ENCODE measurements around the gene IL10RB. TPM values are rescaled to one million over a fixed set of nuclear protein-coding genes. Genes with fewer than 3 reads are reported as not detected.

IL10RB gene
- total and polyA plus RNA-seq, 2 of the 4 experiments (the other 2 are of a cell fraction), result 20.1 to 45.2 TPM

DNA sequence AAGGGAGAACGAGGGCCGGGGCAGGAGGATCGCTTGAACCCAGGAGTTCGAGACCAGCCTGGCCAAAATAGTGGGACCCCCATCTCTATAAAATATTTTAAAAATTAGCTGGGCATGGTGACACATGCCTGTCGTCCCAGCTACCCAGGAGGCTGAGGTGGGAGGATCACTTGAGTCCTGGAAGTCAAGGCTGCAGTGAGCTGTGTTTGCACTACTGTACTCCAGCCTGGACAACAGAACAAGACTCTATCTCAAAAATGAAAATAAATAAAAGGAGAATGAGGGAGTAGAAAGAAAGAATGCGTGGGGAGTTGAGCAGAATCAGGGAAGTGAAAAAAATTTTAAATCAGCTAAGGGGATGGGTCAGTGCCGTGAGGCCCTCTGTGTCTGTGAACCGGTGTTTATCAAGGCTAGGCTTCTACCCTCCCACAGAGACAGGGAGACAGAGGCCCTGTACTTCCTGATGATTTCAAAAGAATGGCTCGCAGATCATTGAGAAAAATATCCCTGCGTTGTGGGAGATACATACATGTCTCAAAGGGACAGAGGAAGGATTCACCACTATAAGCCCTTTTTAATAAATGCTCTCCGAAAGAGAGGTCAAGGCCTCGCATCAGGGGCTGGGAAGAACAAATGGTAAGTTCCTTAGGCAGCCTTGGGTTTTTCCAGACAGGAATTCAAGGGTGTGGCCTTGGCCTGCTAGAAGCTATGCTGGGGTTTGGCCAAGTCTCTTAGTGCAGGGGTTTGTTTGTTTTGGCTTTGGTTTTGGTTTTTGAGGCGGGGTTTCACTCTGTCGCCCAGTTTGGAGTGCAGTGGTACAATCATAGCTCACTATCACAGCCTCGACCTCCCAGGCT, 20.7 kb downstream of the IL10RB start:
- ATAC-seq (ENCODE audit: low read depth), result peak; percentile 69
- no peak overlapping the region; the same call in 1 of the 2 replicates for H3K9ac ChIP-seq (ENCODE audit: low read depth, low read length)
- H3K27ac ChIP-seq (ENCODE audit: insufficient read depth, low read length), result 0 out of 2 replicates have a peak overlapping the region, but pooled peaks have one; percentile 5
- H2BK20ac ChIP-seq (ENCODE audit: low read depth, low read length), result peak overlapping the region; percentile 0; the same call in 1 of the 2 replicates
- no peaks in the 10 kb centered on the region; a peak in 1 of 4 replicates for H3K79me1 ChIP-seq (ENCODE audit: low read depth in 1 of 2, low read length in 2 of 2)
- TF ChIP-seq RFX5 (IDR thresholded peaks at IDR 0.05; ENCODE audit: low read depth, low read length) (no peak), BHLHE40 (IDR thresholded peaks at IDR 0.05; ENCODE audit: low read depth, low read length) (no peak), POLR2A (IDR thresholded peaks at IDR 0.05; ENCODE audit: low read depth, low read length) (no peak), RCOR1 (IDR thresholded peaks at IDR 0.05; ENCODE audit: insufficient replicate concordance, low read length) (no peak), CEBPB (IDR thresholded peaks at IDR 0.05; ENCODE audit: low read depth, low read length) (no peak), MXI1 (IDR thresholded peaks at IDR 0.05; ENCODE audit: borderline replicate concordance, low read depth, low read length) (no peak), MAFK (IDR thresholded peaks at IDR 0.05; ENCODE audit: low read depth, low read length) (no peak), NFE2L2 (IDR thresholded peaks at IDR 0.05; ENCODE audit: low read depth, low read length) (no peak), CHD1 (IDR thresholded peaks at IDR 0.05; ENCODE audit: low read depth, low read length) (no peak), FOS (IDR thresholded peaks at IDR 0.05; ENCODE audit: low read depth, low read length) (no peak)
- TF ChIP-seq, protein P1, sequence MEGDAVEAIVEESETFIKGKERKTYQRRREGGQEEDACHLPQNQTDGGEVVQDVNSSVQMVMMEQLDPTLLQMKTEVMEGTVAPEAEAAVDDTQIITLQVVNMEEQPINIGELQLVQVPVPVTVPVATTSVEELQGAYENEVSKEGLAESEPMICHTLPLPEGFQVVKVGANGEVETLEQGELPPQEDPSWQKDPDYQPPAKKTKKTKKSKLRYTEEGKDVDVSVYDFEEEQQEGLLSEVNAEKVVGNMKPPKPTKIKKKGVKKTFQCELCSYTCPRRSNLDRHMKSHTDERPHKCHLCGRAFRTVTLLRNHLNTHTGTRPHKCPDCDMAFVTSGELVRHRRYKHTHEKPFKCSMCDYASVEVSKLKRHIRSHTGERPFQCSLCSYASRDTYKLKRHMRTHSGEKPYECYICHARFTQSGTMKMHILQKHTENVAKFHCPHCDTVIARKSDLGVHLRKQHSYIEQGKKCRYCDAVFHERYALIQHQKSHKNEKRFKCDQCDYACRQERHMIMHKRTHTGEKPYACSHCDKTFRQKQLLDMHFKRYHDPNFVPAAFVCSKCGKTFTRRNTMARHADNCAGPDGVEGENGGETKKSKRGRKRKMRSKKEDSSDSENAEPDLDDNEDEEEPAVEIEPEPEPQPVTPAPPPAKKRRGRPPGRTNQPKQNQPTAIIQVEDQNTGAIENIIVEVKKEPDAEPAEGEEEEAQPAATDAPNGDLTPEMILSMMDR (conservative IDR thresholded peaks at IDR 0.05; ENCODE audit: low read depth, low read length), result no peak
- TF ChIP-seq, protein P2, sequence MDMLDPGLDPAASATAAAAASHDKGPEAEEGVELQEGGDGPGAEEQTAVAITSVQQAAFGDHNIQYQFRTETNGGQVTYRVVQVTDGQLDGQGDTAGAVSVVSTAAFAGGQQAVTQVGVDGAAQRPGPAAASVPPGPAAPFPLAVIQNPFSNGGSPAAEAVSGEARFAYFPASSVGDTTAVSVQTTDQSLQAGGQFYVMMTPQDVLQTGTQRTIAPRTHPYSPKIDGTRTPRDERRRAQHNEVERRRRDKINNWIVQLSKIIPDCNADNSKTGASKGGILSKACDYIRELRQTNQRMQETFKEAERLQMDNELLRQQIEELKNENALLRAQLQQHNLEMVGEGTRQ (IDR thresholded peaks at IDR 0.05; ENCODE audit: low read depth, low read length), result no peak
- TF ChIP-seq, protein P3, sequence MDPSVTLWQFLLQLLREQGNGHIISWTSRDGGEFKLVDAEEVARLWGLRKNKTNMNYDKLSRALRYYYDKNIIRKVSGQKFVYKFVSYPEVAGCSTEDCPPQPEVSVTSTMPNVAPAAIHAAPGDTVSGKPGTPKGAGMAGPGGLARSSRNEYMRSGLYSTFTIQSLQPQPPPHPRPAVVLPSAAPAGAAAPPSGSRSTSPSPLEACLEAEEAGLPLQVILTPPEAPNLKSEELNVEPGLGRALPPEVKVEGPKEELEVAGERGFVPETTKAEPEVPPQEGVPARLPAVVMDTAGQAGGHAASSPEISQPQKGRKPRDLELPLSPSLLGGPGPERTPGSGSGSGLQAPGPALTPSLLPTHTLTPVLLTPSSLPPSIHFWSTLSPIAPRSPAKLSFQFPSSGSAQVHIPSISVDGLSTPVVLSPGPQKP (IDR thresholded peaks at IDR 0.05; ENCODE audit: borderline replicate concordance, low read depth, low read length), result no peak
- peak overlapping the region; percentile 53 for H2AK9ac ChIP-seq (replicated peaks; ENCODE audit: low read depth, low read length, poor library complexity)
- peak overlapping the region; percentile 9 to 54; a peak in 2 of 4 replicates for H4K8ac ChIP-seq (ENCODE audit: low read depth in 2 of 2, low read length in 2 of 2)
- H2BK120ac ChIP-seq (ENCODE audit: low read depth, low read length), result peak overlapping the region; percentile 79
- no peak overlapping the region for H4K5ac ChIP-seq (ENCODE audit: low read depth, low read length)
- H3K56ac ChIP-seq (ENCODE audit: extremely low read depth, insufficient read depth, low read length), result no peak overlapping the region
- H3K4me1 ChIP-seq (ENCODE audit: control insufficient read depth, insufficient read depth, low read length), result peaks cover 7% of the 10 kb centered on the region
- H2AK5ac ChIP-seq (ENCODE audit: low read depth, low read length), result 0 out of 2 replicates have a peak overlapping the region, but pooled peaks have one; percentile 36
- WGBS, 2 experiments (ENCODE audit: extremely low coverage in 2 of 2, insufficient read length in 1 of 2), result 100% methylated on average over 1 of the region's 15 CpGs; no CpG with 5 or more reads in 1 of the 2 experiments
- dilution Hi-C loops (cut with HindIII; ENCODE audit: low sequenced_read_pairs, unreplicated experiment), result no loop called here
- peak overlapping the region; percentile 81 for H2AFZ ChIP-seq (replicated peaks; ENCODE audit: low read length, poor library complexity)
- peak overlapping the region; percentile 8; the same call in 1 of the 2 replicates for H3K4me2 ChIP-seq (ENCODE audit: low read depth, low read length)
- intact Hi-C loops (cut with micrococcal nuclease), result no loop called here
- in situ Hi-C loops (cut with MboI; ENCODE audit: low sequenced_read_pairs), result no loop called here
- POLR2A ChIA-PET (ENCODE audit: unreplicated experiment), result interaction anchor here (0.5 to 0.6 kb wide), 2 partner anchors 21 to 25 kb away, joined by 3 read pairs; partner anchors contain the start of gene IL10RB
- BruUV-seq (replicated peaks), result no TSS peak
- H3K23ac ChIP-seq (ENCODE audit: low read depth, low read length), result 0 out of 2 replicates have a peak overlapping the region, but pooled peaks have one; percentile 41
- peak overlapping the region; percentile 1 for H2BK5ac ChIP-seq (ENCODE audit: low read depth, low read length, poor library complexity, severe bottlenecking)
- peak; percentile 70 for DNase-seq
- H3K9me1 ChIP-seq (ENCODE audit: insufficient read depth, low read length), result peaks cover 16% of the 10 kb centered on the region; the same call in 1 of the 2 replicates
- no peak overlapping the region for H2BK15ac ChIP-seq (ENCODE audit: low read depth, low read length)
- H4K20me1 ChIP-seq (ENCODE audit: insufficient read depth, low read length), result no peaks in the 10 kb centered on the region; the same call in 1 of the 2 replicates
- no peaks in the 10 kb centered on the region for H3K9me3 ChIP-seq (ENCODE audit: control insufficient read depth, insufficient read depth, low read length)
- H3K14ac ChIP-seq (replicated peaks; ENCODE audit: low read depth, low read length), result peak overlapping the region; percentile 0; the same call in 1 of the 2 replicates
- CTCF ChIA-PET, result interaction anchor here (1.4 kb wide), 1 partner anchor 73 kb away, joined by 3 read pairs; no protein-coding TSS in a partner anchor
- peaks cover 20% of the 10 kb centered on the region for H3K36me3 ChIP-seq (ENCODE audit: control insufficient read depth, insufficient read depth, low read length)
- no peak overlapping the region for H3K4me3 ChIP-seq (ENCODE audit: insufficient read depth, low read depth, low read length)
- H4K91ac ChIP-seq (ENCODE audit: insufficient read depth, low read depth, low read length), result peak overlapping the region; percentile 59
- no peaks in the 10 kb centered on the region for H3K27me3 ChIP-seq (ENCODE audit: control insufficient read depth, insufficient read depth, low read length)
- H3K18ac ChIP-seq (ENCODE audit: low read depth, low read length), result no peak overlapping the region
- H3K4ac ChIP-seq (ENCODE audit: low read depth, low read length), result peak overlapping the region; percentile 31

Measured in IMR-90 (cell line).